Activated naive CD4-positive, alpha-beta T cell treated with anti-CD3 and anti-CD28 coated beads, Interleukin-2, amount 50 U/mL, for 16 hours (primary cell): ENCODE data around the gene ZCCHC7.
"Not testable (repeated sequence)": the region's sequence is repeated elsewhere in the genome, so short reads cannot be mapped to it uniquely, and the experiment has no call there.

Experiments
- DNase-seq: peaks from one replicate; pipeline ENCODE4 v3.0.0-alpha.2; 2020

ZCCHC7 gene

GRCh38 chr9:37179576-37179975 is 59.2 kb downstream of the ZCCHC7 start:
- DNase-seq, result no peak

- DNase-seq, result no peak
These were observed 59.8 kb downstream of the ZCCHC7 start for GRCh38 chr9:37180138-37180537.

- no peak for DNase-seq
These were observed 62.3 kb downstream of the ZCCHC7 start for GRCh38 chr9:37182718-37183117.

- no peak for DNase-seq
These were observed 64.8 kb downstream of the ZCCHC7 start for GRCh38 chr9:37184905-37185867.

GRCh38 chr9:37187292-37187691 is 66.9 kb downstream of the ZCCHC7 start:
- no peak for DNase-seq

- no peak for DNase-seq
These were observed 67.5 kb downstream of the ZCCHC7 start for GRCh38 chr9:37187713-37188439.

- not testable (repeated sequence) for DNase-seq
These were observed 70.4 kb downstream of the ZCCHC7 start for GRCh38 chr9:37190739-37191138.

- no peak for DNase-seq
These were observed 71.2 kb downstream of the ZCCHC7 start for GRCh38 chr9:37191403-37192089.

- DNase-seq, result no peak
These were observed 72.4 kb downstream of the ZCCHC7 start for GRCh38 chr9:37192803-37193202.

GRCh38 chr9:37197158-37198038 is 77.0 kb downstream of the ZCCHC7 start:
- DNase-seq, result no peak

- DNase-seq, result no peak
These were observed 77.8 kb downstream of the ZCCHC7 start for GRCh38 chr9:37198039-37198729.

GRCh38 chr9:37198831-37199230 is 78.5 kb downstream of the ZCCHC7 start:
- DNase-seq, result no peak

- no peak for DNase-seq
These were observed 80.1 kb downstream of the ZCCHC7 start for GRCh38 chr9:37200433-37201005.

GRCh38 chr9:37201581-37201980 is 81.2 kb downstream of the ZCCHC7 start:
- DNase-seq, result no peak

GRCh38 chr9:37202091-37202490 is 81.7 kb downstream of the ZCCHC7 start:
- DNase-seq, result no peak

GRCh38 chr9:37203456-37203855 is 83.1 kb downstream of the ZCCHC7 start:
- not testable (repeated sequence) for DNase-seq

- no peak for DNase-seq
These were observed 85.8 kb downstream of the ZCCHC7 start for GRCh38 chr9:37206121-37206620.

- no peak for DNase-seq
These were observed 89.3 kb downstream of the ZCCHC7 start for GRCh38 chr9:37209431-37210386.

- no peak for DNase-seq
These were observed 90.6 kb downstream of the ZCCHC7 start for GRCh38 chr9:37210737-37211523.
